Fibroblast of skin of right quadriceps (primary cell): ENCODE results near the gene GPR25.

Experiments used
- DNase-seq: peaks from one replicate; pipeline ENCODE4 v3.0.0-alpha.2; 2013

The GPR25 gene, protein sequence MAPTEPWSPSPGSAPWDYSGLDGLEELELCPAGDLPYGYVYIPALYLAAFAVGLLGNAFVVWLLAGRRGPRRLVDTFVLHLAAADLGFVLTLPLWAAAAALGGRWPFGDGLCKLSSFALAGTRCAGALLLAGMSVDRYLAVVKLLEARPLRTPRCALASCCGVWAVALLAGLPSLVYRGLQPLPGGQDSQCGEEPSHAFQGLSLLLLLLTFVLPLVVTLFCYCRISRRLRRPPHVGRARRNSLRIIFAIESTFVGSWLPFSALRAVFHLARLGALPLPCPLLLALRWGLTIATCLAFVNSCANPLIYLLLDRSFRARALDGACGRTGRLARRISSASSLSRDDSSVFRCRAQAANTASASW

DNA sequence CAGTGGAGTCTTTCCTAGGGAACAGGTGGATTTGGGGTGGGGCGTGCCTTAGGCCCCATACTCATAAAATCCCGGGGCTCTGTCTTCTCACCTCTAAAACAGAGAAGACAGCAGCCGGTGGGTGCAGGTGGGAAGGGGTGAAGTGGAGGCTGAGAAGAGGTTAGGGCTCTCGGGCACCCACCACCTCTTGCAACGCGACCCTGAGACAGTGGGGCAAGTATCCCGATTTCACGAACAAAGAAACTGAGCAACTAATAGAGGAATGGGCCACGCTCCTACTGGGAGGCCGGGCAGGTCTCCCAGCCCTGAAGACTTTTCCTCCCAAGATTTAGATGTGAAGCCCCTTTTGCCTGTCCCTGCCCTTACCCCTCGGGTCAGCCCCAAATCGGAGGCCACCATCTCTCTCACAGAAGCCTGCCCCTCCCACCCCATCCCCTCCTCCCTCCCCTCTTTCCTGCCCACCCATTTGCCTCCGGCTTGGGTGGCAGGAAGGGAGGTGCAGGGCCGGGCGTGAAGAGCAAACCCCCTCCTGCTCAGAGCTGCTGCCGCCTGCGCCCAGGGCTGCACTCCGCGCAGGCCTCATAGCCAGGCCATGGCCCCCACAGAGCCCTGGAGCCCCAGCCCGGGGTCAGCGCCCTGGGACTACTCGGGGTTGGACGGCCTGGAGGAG, at the start of gene GPR25:
TSS of gene GPR25 (plus strand) at position 536 of the 670 bp plus-strand sequence. CDS start at position 593, 57 bp downstream.
- no peak for DNase-seq

DNA sequence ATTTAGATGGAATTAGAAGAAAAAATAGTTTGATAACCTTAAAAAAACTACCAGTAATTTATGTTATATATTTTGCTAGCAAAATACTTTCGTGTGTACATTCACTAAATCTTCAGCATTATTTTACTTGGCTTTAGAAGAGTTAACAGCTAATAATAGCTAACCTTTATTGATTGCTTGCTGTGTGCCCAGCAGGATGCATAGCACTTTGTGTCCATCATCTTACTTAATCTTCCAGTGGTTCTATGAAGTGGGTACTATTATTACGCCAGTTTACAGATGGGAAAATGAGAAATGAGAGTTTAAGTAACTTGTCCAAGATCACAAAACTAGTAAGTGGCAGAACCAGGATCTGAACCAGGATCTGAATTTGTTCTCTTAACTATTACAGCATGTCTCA, 41.7 kb upstream of the GPR25 start:
- DNase-seq = no peak

DNA sequence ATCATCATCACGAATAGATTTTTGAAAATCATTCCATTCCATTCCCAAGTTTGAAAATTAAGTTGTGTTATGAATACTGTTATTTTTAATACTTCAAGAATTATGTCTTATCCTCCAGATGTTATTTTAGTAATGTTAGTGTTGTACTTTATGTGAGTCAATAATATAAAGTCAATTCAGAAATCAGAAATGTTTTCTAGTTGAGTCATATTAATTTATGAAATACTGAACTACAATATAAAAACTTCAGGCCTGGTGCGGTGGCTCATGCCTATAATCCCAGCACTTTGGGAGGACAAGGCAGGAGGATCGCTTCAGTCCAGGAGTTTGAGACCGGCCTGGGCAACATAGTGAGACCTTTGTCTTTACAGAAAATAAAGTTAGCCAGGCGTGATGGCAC, 38.4 kb upstream of the GPR25 start:
- DNase-seq = no peak

DNA sequence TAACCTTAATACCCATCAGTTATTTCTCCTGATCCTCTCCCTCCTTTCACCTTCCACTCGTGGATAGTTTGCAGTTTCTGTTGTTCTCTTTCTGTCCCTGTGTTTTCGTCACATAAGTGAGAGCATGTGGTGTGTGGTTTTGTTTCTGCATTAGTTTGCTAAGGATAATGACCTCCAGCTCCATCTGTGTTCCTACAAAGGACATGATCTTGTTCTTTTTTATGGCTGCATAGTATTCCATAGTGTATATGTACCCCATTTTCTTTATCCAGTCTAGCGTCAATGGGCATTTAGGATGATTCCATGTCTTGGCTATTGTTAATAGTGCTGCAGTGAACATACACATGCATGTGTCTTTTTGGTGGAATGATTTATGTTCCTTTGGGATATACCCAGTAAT, 36.6 kb upstream of the GPR25 start:
- DNase-seq = no peak

DNA sequence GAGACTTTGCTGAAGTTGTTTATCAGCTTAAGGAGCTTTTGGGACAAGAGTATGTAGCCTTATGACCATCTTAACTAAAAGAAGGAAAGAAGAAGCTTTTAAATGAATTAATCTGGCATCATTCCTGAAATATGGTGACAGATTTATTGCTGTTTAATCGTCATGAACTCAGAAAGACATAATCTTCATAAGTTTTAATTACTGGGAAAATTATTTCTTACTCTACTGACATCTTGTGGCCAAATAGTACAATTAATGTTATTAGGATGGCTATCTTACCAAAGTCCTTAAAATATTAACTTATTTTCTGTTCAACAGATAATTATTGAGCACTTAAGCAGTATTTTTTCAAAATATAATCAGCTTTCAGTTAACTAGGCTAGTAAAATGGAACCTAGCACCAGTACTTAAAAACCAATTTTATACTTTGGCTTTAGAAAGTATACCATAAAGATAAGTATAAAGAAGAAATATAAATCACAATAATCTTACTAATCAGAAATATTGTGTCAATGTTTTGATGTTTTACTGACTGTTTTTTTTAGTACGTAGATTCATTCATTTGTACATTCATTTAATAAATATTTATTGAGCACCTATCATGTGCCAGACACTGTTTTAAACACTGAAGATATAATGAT, 34.7 kb upstream of the GPR25 start:
- DNase-seq = peak; percentile 66

DNA sequence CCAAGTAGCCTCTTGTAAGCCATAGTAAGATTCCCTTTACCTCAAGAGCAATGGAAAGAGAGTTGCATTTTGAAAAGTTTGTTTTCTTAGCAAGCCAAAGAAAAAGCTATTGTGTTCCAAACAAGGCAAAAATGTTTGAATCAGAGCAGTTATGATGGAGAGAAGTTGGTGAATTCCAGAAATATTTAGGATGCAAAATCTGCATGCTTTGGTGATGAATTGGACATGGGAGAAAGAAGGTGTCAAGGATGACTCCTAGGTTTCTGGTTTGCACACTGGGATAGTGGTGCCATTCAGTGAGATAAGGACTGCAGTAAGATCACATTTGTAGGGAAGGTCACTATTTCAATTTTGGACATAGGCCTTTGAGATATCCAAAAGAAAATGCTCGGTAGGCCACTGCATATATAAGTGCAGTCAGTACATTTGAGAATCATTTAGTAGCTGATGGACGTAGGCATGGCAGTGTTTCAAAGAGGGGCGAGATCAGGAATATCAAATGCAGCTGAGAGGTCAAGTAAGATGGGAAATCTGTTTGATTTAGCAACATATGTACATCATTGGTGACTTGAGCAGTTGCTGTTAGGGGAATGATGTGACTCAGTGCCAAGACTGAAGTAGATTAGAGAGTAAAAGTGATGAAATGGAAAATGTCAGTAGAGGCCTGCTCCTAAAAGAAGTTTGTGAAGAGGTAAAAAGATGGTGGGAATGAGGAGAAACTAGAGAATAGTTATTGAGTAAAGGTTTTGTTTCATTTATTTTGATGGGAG, 33.9 kb upstream of the GPR25 start:
- peak; percentile 72 for DNase-seq

DNA sequence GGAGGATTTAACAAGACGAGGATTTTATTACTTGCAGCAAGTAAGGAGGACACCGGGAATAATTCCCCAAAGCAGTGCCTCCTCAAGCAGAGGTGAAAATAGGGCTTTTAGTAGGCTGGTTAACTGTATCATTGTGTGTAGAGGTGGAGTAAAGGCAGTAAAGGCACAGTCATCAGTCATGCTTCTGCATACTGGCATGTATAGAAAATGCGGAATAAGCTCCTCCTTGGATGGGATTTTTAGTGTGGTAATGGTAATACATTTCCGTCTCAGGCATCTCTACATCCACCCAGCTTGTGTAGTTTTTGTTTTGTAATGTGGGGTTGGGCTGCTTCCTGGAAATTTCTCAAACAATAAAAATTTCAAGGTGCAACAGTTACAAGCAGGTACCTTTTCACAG, 27.4 kb upstream of the GPR25 start:
- DNase-seq = no peak

DNA sequence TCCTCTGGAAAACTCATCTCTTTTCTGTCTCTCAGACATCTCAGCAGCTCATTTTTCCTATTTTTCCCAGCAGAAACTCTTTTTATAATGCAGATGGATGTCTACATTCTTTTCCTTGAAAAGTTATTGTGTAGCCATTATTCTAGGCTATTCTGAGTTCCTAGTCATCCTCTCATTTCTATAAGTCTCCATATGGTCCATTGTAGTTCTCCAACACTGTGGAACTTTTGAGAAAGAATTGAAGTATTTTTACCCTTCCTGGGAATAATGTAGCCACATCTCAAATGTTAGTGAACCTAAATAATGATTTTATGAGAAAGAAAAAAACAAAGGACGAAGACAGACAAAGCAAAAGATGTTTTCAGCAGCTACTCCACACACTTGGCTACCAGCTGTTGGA, 26.4 kb upstream of the GPR25 start:
- DNase-seq = no peak

DNA sequence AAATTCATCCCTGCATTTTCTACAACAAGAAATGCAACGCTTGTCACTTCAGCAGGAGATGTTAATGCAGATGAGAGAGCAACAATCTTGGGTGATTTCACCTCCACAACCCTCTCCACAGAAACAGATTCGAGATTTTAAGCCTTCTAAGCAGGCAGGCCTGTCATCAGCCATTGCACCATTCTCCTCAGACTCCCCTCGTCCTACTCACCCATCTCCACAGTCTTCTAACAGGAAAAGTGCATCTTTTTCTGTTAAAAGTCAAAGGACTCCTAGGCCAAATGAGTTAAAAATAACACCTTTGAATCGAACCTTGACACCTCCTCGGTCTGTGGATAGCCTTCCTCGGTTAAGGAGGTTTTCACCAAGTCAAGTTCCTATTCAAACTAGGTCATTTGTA, 23.4 kb upstream of the GPR25 start:
- no peak for DNase-seq

DNA sequence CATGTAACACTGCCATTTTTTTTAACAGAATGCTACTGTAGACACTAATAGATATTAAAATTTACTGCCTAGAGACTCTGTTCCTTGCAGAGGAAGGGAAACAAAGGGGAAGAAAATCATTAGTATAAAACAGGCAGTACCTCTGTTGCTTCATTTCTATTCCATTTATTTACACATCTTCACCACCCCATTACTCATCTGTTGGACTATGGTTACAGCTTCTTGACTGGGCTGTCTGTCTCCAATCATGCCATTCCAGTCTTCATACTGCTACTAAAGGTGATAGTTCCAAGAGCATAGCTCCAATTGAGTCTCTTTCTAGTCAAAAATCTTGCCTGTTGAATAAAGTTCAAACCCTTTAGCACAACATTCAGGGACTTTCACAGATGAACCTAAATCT, 22.2 kb upstream of the GPR25 start:
- no peak for DNase-seq

DNA sequence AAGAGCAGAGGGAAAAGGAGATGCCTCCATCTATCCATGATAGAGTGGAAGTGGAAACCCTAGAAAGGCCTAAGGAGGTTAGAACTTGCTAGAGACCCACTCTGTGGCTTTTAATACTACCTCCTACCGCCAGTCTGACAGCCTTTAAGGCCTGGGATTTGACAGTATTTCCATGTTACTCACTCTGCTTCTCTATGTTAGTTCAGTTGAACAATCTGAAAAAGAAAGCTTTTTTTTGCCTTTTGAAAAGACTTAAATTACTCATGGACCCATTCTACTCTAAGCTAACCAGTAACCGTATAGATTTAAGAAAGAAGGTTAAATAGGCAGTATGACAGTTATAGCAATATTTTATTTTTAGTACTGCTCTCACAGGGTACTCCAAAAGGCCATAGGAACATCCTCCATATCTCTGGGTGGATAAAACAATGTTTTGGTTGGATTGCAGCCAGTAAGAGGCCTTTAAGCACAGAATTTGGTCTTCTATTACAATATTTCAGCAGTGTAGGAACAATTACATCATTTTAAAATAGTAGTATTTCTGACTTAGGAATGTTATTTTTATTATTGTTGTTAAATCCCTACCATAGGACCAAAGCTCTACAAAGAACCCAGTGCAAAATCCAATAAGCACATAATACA, 15.9 kb upstream of the GPR25 start:
- peak; percentile 73 for DNase-seq

DNA sequence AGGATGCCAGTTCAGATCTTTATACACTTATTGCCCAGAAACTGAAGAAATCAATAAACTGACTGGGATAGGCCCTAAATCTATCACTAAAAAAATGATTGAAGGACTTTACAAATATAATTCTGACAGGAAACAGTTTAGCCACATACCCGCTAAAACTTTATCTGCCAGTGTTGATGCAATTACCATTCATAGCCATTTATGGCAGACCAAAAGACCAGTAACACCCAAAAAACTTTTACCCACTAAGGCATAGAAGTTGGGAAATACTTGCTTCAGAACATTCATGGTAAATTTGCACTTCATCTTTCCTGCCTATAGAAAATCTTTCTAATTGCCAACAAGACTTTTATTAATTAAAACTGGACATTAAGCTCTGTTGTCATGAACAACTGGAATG, 15.0 kb upstream of the GPR25 start:
- no peak for DNase-seq

DNA sequence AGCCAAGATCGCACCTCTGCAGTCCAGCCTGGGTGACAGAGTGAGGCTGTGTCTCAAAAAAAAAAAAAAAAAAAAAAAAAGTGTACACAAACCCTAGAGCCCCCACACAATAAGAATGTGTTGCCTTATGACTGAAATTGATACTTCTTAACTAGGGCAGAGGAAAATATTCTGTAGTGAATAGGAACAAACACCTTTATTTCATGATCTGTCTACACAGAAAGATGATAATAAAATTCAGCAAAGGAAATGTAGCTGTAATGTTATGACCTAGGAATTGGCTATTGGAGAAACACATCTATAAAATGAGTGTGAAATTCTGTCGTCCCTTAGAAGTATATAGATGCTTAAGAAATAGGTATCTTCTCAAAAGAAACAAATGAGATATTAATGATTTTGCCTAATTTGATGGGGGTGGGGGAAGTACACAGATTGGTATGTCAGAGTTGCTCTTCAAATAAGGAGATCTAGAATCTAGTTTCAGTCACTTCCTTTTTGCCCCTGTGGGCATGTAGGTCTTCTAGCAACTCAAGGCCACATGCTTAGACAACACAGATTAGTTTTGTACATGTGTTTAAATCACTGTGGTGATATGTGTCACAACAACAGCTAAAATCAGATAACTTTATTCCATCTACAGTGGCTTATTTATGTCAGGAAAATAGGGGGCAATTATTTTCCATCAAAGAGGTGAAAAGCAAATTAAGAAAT, 10.7 kb upstream of the GPR25 start:
- no peak for DNase-seq

DNA sequence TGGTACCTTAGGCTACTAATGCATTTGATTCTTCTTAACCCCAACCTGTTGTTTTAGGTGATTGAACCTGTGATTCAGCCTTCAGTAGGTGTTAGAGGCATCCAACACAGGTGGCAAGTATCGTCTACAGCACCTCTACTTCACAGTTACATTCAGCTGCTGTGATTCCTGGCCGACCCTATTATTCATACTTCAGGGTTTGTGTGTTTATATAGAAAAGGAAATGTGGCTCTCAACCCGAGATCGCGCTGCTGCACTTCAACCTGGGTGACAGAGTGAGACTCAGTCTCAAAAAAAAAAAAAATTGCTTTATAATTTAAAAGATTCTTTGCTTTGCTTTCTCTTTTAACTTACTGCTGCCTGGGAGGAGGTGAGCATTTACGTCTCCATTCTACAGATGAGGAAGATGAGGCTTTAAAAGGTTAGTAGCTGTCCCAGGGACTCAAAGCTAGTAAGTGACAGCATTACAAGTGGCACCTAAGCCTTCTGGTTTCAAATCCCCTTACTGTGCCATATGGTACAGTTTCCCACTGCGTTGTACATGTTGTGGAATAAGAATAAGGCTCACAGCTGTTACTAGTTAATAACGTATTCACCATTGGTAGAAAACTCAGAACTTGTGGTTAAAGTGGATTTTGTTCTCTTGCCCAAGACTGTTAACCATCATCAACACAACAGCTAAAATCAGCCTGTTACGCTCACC, 9.9 kb upstream of the GPR25 start:
- DNase-seq = no peak

DNA sequence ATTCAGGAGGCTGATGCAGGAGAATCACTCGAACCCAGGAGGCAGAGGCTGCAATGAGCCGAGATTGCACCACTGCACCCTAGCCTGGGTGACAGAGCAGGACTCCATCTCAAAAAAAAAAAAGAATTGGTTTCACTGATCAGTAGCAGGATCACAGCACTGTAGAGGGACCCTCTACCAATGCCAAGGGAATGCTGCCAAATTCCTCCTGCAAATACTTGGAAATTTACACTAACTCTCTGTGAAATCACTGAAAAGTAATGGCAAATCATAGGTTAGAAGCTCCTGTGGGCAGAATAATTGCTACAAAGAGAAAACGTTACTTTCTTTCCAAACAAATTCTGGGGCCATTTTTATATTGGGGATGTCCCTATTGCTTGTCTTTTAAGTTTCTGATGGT, 6.7 kb upstream of the GPR25 start:
- DNase-seq = no peak

DNA sequence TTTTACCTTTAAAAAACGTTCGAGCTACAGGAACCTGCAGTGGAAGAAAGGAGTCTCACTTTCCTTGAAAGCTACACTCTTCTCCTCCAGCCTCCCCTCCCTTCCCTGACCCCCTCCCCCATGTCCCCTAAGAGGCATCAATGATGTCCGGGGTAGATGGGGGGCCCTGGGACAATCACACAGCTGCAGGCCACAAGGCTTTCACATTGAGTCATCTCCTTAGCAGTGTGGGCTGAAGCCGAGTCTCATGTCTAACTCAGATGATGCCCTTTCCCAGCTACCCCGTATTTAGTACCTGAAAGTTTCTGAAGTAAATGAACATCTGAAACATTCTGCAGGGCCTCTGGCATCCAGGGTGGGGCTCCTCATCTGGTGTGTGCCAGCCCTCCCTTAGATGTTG, 6.3 kb upstream of the GPR25 start:
- DNase-seq = no peak

DNA sequence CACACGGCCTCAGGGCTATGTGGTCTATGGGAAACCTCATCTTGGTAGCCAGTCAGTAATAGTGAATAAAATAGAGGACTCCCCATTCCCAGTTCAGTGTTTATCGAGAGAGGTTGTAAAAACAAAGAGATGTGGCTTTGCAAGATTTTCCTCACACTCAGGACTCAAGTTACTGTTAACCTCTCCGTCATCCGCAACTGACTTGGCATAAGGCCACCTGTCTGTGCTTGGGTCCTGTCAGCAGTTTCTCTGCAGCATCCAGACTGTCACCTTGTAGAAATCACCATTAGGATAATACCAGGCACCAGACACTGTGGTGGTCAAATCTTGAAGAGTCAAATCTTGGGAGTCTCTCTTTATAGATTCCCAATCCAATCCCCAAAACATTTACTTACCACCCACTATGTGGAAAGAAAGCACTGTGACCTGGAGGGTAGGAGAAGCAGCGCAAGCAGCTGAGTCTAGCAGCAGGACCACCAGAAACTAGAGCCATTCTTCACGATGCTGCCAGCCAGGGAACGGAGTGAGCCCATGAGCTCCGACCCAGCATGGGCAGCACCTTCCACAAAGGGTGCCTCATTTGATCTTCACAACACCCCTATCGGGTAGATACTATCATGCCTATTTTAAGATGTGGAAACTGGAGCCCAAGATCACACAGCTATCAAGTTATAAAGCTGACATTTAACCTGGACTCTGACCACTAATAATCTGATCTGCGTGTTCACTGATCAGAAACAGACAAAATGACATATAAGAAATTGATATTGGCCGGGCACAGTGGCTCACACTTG, 5.6 kb upstream of the GPR25 start:
- DNase-seq = no peak

DNA sequence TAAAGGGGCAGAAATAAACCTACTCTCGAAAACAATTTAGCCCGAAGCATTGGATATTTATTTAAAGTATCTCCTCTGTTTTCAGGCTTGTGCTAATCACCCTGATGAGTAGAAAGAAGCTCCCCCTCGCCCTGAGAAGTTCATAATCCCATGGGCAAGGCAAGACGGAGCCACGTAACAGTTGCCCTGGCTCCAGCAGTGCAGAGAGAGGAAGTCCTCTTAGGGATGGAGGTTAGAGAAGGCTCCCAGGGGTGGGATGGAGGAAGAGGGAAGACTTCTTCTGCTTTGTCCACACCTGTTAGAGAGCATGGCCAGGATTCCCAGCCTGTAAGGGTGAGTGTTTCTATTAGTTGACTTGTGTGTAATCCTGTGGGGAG, 3.4 kb upstream of the GPR25 start:
- no peak for DNase-seq

DNA sequence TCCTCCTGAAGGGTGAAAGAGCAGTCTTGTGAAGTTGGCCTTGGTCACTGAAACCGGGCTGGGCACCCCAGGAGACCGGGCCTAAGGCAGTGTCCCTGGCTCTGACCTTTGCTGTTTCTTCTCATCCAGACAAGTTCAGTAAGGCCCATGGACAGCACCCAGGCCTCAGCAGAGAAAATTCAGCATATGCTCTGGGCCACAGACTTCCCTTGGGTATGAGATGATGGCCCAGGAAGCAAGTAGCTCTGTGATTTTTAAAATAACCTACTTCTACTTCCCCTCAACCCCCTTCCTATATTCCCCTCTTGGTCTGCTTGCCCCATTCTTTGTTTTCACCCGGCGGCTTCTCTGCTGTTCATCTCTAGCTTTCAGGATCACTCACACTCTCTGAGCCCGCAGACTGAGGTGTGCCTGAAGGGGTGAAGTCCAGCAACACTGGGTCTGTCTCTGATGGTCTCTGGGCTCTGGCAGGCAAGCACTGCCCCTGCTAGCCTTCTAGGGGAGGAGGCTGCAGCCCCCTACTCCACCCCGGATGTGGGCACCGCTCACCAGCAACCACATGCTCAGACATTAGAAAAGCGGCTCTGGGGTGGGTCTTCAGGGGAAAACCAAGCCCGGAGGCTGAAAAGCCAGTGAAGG, 2.9 kb upstream of the GPR25 start:
- DNase-seq = no peak

DNA sequence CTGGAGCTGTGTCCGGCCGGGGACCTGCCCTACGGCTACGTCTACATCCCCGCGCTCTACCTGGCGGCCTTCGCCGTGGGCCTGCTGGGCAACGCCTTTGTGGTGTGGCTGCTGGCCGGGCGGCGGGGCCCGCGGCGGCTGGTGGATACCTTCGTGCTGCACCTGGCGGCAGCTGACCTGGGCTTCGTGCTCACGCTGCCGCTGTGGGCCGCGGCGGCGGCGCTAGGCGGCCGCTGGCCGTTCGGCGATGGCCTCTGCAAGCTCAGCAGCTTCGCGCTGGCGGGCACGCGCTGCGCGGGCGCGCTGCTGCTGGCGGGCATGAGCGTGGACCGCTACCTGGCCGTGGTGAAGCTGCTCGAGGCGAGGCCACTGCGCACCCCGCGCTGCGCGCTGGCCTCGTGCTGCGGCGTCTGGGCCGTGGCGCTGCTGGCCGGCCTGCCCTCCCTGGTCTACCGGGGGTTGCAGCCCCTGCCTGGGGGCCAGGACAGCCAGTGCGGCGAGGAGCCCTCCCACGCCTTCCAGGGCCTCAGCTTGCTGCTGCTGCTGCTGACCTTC, 412 bp downstream of the GPR25 start:
- no peak for DNase-seq
